Gastroesophageal sphincter (tissue), 3 donors: ENCODE measurements around the gene SYNE3.

Experiments used
- CTCF ChIP-seq, 4 experiments: fragments of 200-600 bp in 2 of 4; fragments of 450-650 bp in 2 of 4; sonication (generic) in 1 of 4; IDR thresholded peaks; one replicate each; pipeline ENCODE4 v1.5.1; 2017 to 2019; ENCODE audit warnings: antibody characterized with exemption in 4 of 4, mild to moderate bottlenecking in 2 of 4, moderate library complexity in 2 of 4
- EP300 ChIP-seq: sonication (generic); formaldehyde crosslinking; IDR thresholded peaks from one replicate; pipeline ENCODE4 v1.6.1; 2017; ENCODE audit warnings: antibody characterized with exemption, mild to moderate bottlenecking
- POLR2A ChIP-seq, 2 donors: fragments of 450-650 bp; IDR thresholded peaks; one replicate each; pipeline ENCODE4 v1.6.1; 2017; ENCODE audit warnings: antibody characterized with exemption in 2 of 2, mild to moderate bottlenecking in 2 of 2, moderate library complexity in 1 of 2
- POLR2AphosphoS5 ChIP-seq: sonication (generic); formaldehyde crosslinking; IDR thresholded peaks from one replicate; pipeline ENCODE4 v1.6.1; 2017; ENCODE audit warnings: antibody characterized with exemption

- TF ChIP-seq EP300 (no peak), CTCF (IDR thresholded peaks at IDR 0.05) (no peak), POLR2A (IDR thresholded peaks at IDR 0.05) (no peak), POLR2AphosphoS5 (no peak)
These were observed 20.2 kb upstream of the SYNE3 start for GRCh38 chr14:95536671-95537070.
